BLaER1 treated with 17β-estradiol and CSF1 and Interleukin-3, amounts not matched to agents 10 nM and 100 nM (cell line): ENCODE measurements around the gene DCLK1.

Experiments
- H3K27ac ChIP-seq, 11 experiments: shearing (Covaris generic); formaldehyde crosslinking; 2 replicates each; pipeline ENCODE4 v1.8.1; 2022
- H3K27me3 ChIP-seq, 11 experiments: shearing (Covaris generic); formaldehyde crosslinking; 2 replicates each; pipeline ENCODE4 v1.8.1; 2022
- H3K36me3 ChIP-seq, 11 experiments: shearing (Covaris generic); formaldehyde crosslinking; 2 replicates each; pipeline ENCODE4 v1.8.1; 2022
- H3K4me1 ChIP-seq, 10 experiments: shearing (Covaris generic); formaldehyde crosslinking; 2 replicates each; pipeline ENCODE4 v1.8.1; 2022
- H3K4me2 ChIP-seq, 11 experiments: shearing (Covaris generic); formaldehyde crosslinking; 2 replicates each; pipeline ENCODE4 v1.8.1; 2022
- H3K4me3 ChIP-seq, 10 experiments: shearing (Covaris generic); formaldehyde crosslinking; 2 replicates each; pipeline ENCODE4 v1.8.1; 2022
- H3K9ac ChIP-seq, 11 experiments: shearing (Covaris generic); formaldehyde crosslinking; 2 replicates each; pipeline ENCODE4 v1.8.1; 2022
- H3K9me3 ChIP-seq, 11 experiments: shearing (Covaris generic); formaldehyde crosslinking; replicated peaks in 1 of 11; 2 replicates each; pipeline ENCODE4 v1.8.1; 2022
- H4K20me1 ChIP-seq, 11 experiments: shearing (Covaris generic); formaldehyde crosslinking; 2 replicates each; pipeline ENCODE4 v1.8.1; 2022
- Cebpa-rat ChIP-seq, 11 experiments: shearing (Covaris generic); IDR thresholded peaks; 2 replicates each; pipeline ENCODE4 v1.8.1; 2022

DCLK1 gene

GRCh38 chr13:35917942-35918645 is 213.1 kb downstream of the DCLK1 start:
- no peaks in the 10 kb centered on the region for H3K27me3 ChIP-seq
- peak overlapping the region; percentile 26 to 67 (median 61); a peak in 20 of 22 replicates for H3K4me2 ChIP-seq
- H3K36me3 ChIP-seq = no peaks in the 10 kb centered on the region
- no peak overlapping the region for H3K9ac ChIP-seq
- no peak overlapping the region for H3K4me3 ChIP-seq
- peaks cover 7 to 13% (median 9%) of the 10 kb centered on the region in 10 experiments; a peak in 17 of 20 replicates for H3K4me1 ChIP-seq
- no peak for TF ChIP-seq Cebpa-rat (IDR thresholded peaks at IDR 0.05)
- H3K27ac ChIP-seq = no peak overlapping the region
- 0 out of 22 replicates have a peak, but pooled peaks cover 0 to 1% (median 0%) of the 10 kb centered on the region in 11 experiments for H3K9me3 ChIP-seq
- no peaks in the 10 kb centered on the region for H4K20me1 ChIP-seq

DNA sequence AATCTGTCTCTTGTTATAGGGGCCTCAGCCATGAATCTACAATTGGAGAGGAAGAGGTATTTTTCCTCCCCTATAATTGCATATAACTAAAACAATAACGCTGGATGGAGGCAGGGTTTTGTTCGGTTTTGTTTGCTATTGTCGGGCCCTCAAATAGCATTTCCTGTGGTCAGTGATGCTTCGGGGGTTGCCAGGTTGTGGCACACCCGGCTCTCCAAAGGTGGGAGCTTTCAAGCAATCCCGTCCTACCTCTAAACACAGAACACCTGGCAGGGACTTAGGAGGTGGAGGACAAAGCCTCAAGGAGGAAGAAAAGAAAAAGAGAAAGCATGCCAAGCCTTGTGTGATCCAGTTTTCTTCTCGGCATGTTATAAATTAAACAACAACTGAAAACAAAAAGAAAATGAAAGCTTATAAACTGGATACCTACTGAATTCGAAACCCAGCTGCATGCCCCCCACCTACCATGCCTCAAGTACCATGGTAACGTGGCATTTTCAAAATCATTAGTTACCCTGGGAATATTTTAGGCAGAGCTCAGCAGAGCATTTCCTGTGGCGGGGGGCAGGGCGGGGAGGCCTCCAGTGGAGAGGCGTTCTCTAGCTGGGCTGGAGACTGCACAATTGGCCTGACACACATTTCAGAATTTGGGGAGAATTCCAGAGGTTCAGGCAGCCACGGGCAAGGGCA is 213.8 kb downstream of the DCLK1 start:
- no peak overlapping the region; a peak in 1 of 22 replicates for H3K9ac ChIP-seq
- TF ChIP-seq Cebpa-rat (IDR thresholded peaks at IDR 0.05) = no peak
- H4K20me1 ChIP-seq = no peaks in the 10 kb centered on the region
- H3K27ac ChIP-seq = no peak overlapping the region
- peak overlapping the region; percentile 26 to 67 (median 61); a peak in 21 of 22 replicates for H3K4me2 ChIP-seq
- no peaks in the 10 kb centered on the region for H3K27me3 ChIP-seq
- H3K4me3 ChIP-seq = no peak overlapping the region
- H3K4me1 ChIP-seq = peaks cover 7 to 13% (median 9%) of the 10 kb centered on the region in 10 experiments; a peak in 17 of 20 replicates
- peaks cover 0 to 8% (median 5%) of the 10 kb centered on the region in 11 experiments; a peak in 5 of 22 replicates for H3K9me3 ChIP-seq
- H3K36me3 ChIP-seq = no peaks in the 10 kb centered on the region

- no peak for TF ChIP-seq Cebpa-rat (IDR thresholded peaks at IDR 0.05)
- no peak overlapping the region for H3K27ac ChIP-seq
- H3K4me3 ChIP-seq = no peak overlapping the region
Observed at GRCh38 chr13:35916146-35916545, 215.0 kb downstream of the DCLK1 start.

GRCh38 chr13:35914662-35915061 is 216.5 kb downstream of the DCLK1 start:
- H3K27ac ChIP-seq = no peak overlapping the region
- no peaks in the 10 kb centered on the region for H3K27me3 ChIP-seq
- H3K4me2 ChIP-seq = no peak overlapping the region
- no peak overlapping the region for H3K9ac ChIP-seq
- no peaks in the 10 kb centered on the region for H4K20me1 ChIP-seq
- H3K4me1 ChIP-seq = peaks cover 7 to 13% (median 9%) of the 10 kb centered on the region in 10 experiments; a peak in 17 of 20 replicates
- no peaks in the 10 kb centered on the region for H3K36me3 ChIP-seq
- TF ChIP-seq Cebpa-rat (IDR thresholded peaks at IDR 0.05) = no peak
- peaks cover 0 to 14% (median 13%) of the 10 kb centered on the region in 11 experiments; a peak in 6 of 22 replicates for H3K9me3 ChIP-seq
- H3K4me3 ChIP-seq = no peak overlapping the region

More at GRCh38 chr13:35916146-35916545, 215.0 kb downstream of the DCLK1 start:
- H3K4me2 ChIP-seq = no peak overlapping the region
- no peaks in the 10 kb centered on the region for H3K36me3 ChIP-seq
- no peaks in the 10 kb centered on the region for H3K27me3 ChIP-seq
- H3K9me3 ChIP-seq = peaks cover 0 to 14% (median 13%) of the 10 kb centered on the region in 11 experiments; a peak in 6 of 22 replicates
- H4K20me1 ChIP-seq = no peaks in the 10 kb centered on the region
- peaks cover 7 to 13% (median 9%) of the 10 kb centered on the region in 10 experiments; a peak in 17 of 20 replicates for H3K4me1 ChIP-seq
- H3K9ac ChIP-seq = no peak overlapping the region

GRCh38 chr13:35912841-35913240 is 218.3 kb downstream of the DCLK1 start:
- H3K27ac ChIP-seq = no peak overlapping the region
- H3K9ac ChIP-seq = no peak overlapping the region
- no peak overlapping the region for H3K4me3 ChIP-seq
- no peak for TF ChIP-seq Cebpa-rat (IDR thresholded peaks at IDR 0.05)
- no peaks in the 10 kb centered on the region for H4K20me1 ChIP-seq
- H3K36me3 ChIP-seq = no peaks in the 10 kb centered on the region
- H3K4me2 ChIP-seq = no peak overlapping the region
- peaks cover 0 to 14% (median 13%) of the 10 kb centered on the region in 11 experiments; a peak in 6 of 22 replicates for H3K9me3 ChIP-seq
- peaks cover 7 to 9% (median 8%) of the 10 kb centered on the region in 10 experiments; a peak in 17 of 20 replicates for H3K4me1 ChIP-seq
- H3K27me3 ChIP-seq = no peaks in the 10 kb centered on the region

DNA sequence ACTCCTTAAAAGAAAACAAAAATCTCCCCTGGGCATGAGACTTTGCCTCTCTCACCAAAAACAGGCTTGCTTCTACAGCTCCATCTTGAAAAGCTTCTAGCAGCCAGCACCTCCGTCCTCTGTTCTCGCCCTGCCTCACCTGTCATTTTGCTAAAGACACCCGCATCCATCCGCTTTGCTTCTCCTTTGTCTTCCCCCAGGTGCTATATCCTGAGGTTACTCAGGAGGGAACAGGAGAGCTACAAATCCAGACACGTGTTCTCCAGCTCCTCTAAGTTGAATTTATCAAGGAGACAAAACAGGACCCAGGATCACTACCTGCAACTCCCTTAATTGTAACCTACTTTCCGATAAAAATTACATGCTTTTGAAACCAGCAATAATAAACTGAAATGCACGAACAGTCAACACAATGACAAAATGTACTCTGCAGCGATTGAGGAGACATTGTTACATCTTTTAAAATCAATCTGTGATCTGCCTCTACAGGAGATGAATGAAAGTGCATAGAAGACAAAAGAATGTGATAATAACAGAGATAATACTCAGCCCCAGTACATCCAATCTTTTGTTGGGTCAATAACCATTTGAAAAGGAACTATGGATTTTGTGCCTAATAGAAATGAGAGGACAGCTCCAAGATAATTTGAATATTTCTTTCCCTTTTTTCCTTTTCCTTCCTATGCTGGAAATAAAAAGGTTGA is 221.2 kb downstream of the DCLK1 start:
- Histone ChIP-seq H3K36me3 (no peaks in the 10 kb centered on the region), H3K4me2 (no peak overlapping the region), H3K9me3 (peaks cover 0 to 14% (median 13%) of the 10 kb centered on the region in 11 experiments; a peak in 6 of 22 replicates), H3K4me3 (no peak overlapping the region), H4K20me1 (no peaks in the 10 kb centered on the region), H3K27me3 (no peaks in the 10 kb centered on the region), H3K9ac (no peak overlapping the region), H3K27ac (no peak overlapping the region), H3K4me1 (no peaks in the 10 kb centered on the region)
- no peak for TF ChIP-seq Cebpa-rat (IDR thresholded peaks at IDR 0.05)

DNA sequence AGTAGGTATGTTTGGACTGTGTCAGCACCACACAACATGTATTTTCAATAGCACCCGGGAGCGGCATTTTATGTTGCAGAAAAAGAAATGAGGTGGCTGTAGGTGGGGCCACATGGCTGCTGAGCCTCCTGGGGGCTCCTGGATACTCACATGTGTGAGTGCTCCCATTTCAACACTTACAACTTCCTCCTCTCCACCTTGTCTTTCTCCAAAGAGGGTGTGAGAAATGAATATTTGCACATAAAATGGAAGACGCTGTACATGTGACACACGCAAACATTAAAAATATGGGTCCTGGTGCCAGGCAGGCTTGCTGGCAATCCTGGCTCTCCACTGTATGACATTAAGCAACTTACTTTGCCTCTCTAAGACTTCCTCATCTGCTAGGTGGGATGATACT is 222.1 kb downstream of the DCLK1 start:
- H4K20me1 ChIP-seq = no peaks in the 10 kb centered on the region
- H3K27ac ChIP-seq = no peak overlapping the region
- H3K36me3 ChIP-seq = no peaks in the 10 kb centered on the region
- H3K9me3 ChIP-seq = peaks cover 0 to 14% (median 13%) of the 10 kb centered on the region in 11 experiments; a peak in 6 of 22 replicates
- TF ChIP-seq Cebpa-rat (IDR thresholded peaks at IDR 0.05) = no peak
- H3K27me3 ChIP-seq = no peaks in the 10 kb centered on the region
- H3K4me1 ChIP-seq = no peaks in the 10 kb centered on the region
- no peak overlapping the region for H3K9ac ChIP-seq
- no peak overlapping the region for H3K4me3 ChIP-seq
- H3K4me2 ChIP-seq = no peak overlapping the region

DNA sequence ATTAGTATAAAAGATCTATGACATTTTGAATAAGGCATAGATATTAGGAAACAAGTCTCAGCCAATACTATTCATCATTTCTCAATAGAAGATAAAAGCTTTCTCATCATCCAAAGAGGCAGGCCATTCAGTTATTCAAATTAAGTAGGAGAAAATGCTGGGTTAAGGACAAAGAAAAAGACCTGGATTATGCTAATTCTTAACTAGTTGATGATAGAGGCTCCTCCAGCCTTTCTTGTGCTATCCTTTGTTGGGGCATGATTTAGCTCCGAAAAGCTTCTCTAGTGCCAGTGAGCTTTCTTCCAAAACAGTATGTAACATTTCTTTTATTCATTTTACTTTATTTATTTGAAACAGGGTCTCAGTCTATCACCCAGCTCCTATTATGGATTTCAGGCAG is 223.0 kb downstream of the DCLK1 start:
- no peak overlapping the region for H3K4me3 ChIP-seq
- H3K4me1 ChIP-seq = no peaks in the 10 kb centered on the region
- H3K36me3 ChIP-seq = no peaks in the 10 kb centered on the region
- no peaks in the 10 kb centered on the region for H4K20me1 ChIP-seq
- no peak overlapping the region for H3K4me2 ChIP-seq
- no peak for TF ChIP-seq Cebpa-rat (IDR thresholded peaks at IDR 0.05)
- no peak overlapping the region for H3K27ac ChIP-seq
- no peaks in the 10 kb centered on the region for H3K27me3 ChIP-seq
- no peak overlapping the region for H3K9ac ChIP-seq
- peaks cover 0 to 14% (median 13%) of the 10 kb centered on the region in 11 experiments; a peak in 6 of 22 replicates for H3K9me3 ChIP-seq

DNA sequence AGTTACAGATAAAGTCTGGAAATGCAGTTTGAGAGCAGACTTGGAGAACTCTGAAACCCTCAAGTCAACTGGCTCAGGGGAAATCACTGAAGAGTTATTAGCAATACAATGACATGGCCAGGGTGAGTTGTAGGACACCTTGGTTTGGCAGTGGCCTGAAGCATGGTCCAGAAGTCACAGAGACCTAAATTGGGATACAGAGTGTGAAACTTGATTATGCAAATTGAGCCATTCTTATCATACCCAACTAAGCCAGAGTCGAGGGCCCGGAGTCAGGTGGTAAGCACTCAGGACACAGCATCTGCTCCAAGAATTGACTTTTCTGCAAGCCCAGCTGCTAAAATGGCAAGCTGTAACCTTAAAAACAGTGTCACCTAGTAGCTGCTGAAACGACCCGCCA is 224.5 kb downstream of the DCLK1 start:
- H3K9me3 ChIP-seq = 0 out of 22 replicates have a peak, but pooled peaks cover 0 to 2% (median 0%) of the 10 kb centered on the region in 11 experiments
- no peaks in the 10 kb centered on the region for H4K20me1 ChIP-seq
- H3K27me3 ChIP-seq = no peaks in the 10 kb centered on the region
- no peaks in the 10 kb centered on the region for H3K36me3 ChIP-seq
- H3K4me2 ChIP-seq = no peak overlapping the region
- no peak overlapping the region for H3K9ac ChIP-seq
- H3K27ac ChIP-seq = no peak overlapping the region
- no peaks in the 10 kb centered on the region for H3K4me1 ChIP-seq
- H3K4me3 ChIP-seq = no peak overlapping the region
- no peak for TF ChIP-seq Cebpa-rat (IDR thresholded peaks at IDR 0.05)
